Stimulated activated effector memory CD8-positive, alpha-beta T cell treated with anti-CD3 and anti-CD28 coated beads, Interleukin-12 subunit alpha, Interleukin-12 subunit beta, amount 100 ng/mL, for 72 hours (primary cell): Measurements from ENCODE around the gene ARMH1.

Source experiments
- ATAC-seq: fragments of 150-1000 bp; cut with Tn5 transposase; 2 replicates; pipeline ENCODE4 v1.10.0; 2021
- DNase-seq, 2 donors: peaks; one replicate each; pipeline ENCODE4 v3.0.0; 2021 to 2022; ENCODE audit warnings: low spot score in 2 of 2
- H3K27ac Mint-ChIP-seq: one replicate; pipeline ENCODE4 v1.8.0; 2022; ENCODE audit warnings: mild to moderate bottlenecking, mixed read lengths
- H3K36me3 Mint-ChIP-seq: one replicate; pipeline ENCODE4 v1.8.0; 2022; ENCODE audit warnings: mild to moderate bottlenecking, mixed read lengths
- H3K4me1 Mint-ChIP-seq: one replicate; pipeline ENCODE4 v1.8.0; 2022; ENCODE audit warnings: mixed read lengths
- H3K4me3 Mint-ChIP-seq: one replicate; pipeline ENCODE4 v1.8.0; 2022; ENCODE audit warnings: mild to moderate bottlenecking, mixed read lengths
- H3K9me3 Mint-ChIP-seq: one replicate; pipeline ENCODE4 v1.8.0; 2022; ENCODE audit warnings: mixed read lengths

The ARMH1 gene

GRCh38 chr1:44714532-44714931, 40.0 kb downstream of the ARMH1 start:
- peak overlapping the region; percentile 19 for H3K4me3 Mint-ChIP-seq
- H3K4me1 Mint-ChIP-seq: peaks cover 42% of the 10 kb centered on the region
- no peak overlapping the region for H3K27ac Mint-ChIP-seq
- H3K9me3 Mint-ChIP-seq: no peaks in the 10 kb centered on the region
- ATAC-seq (no peak), DNase-seq (no peak)
- no peaks in the 10 kb centered on the region for H3K36me3 Mint-ChIP-seq

DNA sequence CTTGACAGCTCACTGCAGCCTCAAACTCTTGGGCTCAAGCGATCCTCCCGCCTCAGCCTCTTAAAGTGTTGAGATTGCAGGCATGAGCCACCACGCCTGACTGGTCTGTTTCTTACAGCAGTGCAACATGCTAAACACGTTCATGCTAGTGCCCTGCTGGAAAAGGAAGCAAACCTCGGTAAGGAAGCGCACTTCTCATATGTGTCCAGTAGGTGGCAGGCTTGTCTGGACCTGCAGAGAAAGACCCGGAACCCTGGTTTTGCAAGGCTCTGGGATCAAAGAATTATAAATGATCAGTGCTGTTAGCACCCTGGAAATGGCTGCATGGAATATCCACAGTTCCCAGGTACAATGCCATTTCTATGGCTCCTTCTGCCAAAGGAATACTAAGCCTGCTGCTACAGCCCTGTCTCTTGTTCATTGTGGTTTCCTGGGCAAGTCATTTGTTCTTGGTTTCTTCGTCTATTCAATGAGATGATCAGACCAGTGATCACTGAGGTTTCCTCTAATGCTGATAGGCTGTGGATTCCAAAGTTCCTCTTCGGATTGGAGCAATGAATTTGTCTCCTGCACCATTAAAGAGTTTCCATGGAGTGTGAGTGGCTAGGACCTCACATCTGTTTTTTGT, 40.5 kb downstream of the ARMH1 start:
- DNase-seq: peak; percentile 57 to 80

DNA sequence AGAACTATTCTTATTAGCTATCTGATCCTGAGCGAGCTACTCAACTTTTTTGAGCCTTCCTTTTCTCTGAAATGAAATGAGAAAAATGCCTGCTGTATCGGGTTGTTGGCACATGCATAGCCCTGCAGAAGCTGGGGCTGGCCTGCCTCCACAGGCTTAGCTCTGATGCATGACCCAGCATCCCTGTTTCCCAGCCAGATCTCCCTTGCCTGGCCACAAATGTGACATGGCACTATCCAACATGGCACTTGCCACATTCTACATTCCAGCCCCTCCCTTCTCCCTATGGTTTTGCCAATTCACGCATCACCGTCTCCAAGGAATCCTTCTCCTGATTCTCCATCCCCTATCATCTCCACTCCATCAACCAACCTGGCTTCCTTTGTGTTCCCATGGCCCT, 42.6 kb downstream of the ARMH1 start:
- DNase-seq (no peak), ATAC-seq (no peak)
- peaks cover 20% of the 10 kb centered on the region for H3K36me3 Mint-ChIP-seq
- no peaks in the 10 kb centered on the region for H3K9me3 Mint-ChIP-seq
- peaks cover 64% of the 10 kb centered on the region for H3K4me1 Mint-ChIP-seq
- H3K27ac Mint-ChIP-seq: no peak overlapping the region
- H3K4me3 Mint-ChIP-seq: no peak overlapping the region

More for the DNA sequence above, 40.5 kb downstream of the ARMH1 start:
- Mint-ChIP-seq H3K9me3 (no peaks in the 10 kb centered on the region), H3K4me1 (peaks cover 44% of the 10 kb centered on the region), H3K27ac (no peak overlapping the region), H3K4me3 (peak overlapping the region; percentile 19), H3K36me3 (no peaks in the 10 kb centered on the region)
- peak; percentile 83 for ATAC-seq

- no peak for ATAC-seq
- no peak overlapping the region for H3K4me3 Mint-ChIP-seq
- no peak overlapping the region for H3K27ac Mint-ChIP-seq
- DNase-seq: no peak
- H3K9me3 Mint-ChIP-seq: no peaks in the 10 kb centered on the region
- peaks cover 24% of the 10 kb centered on the region for H3K36me3 Mint-ChIP-seq
- H3K4me1 Mint-ChIP-seq: peaks cover 66% of the 10 kb centered on the region
These were observed 43.1 kb downstream of the ARMH1 start for GRCh38 chr1:44717653-44718052.

- H3K36me3 Mint-ChIP-seq: peaks cover 28% of the 10 kb centered on the region
- H3K4me3 Mint-ChIP-seq: no peak overlapping the region
- H3K4me1 Mint-ChIP-seq: peaks cover 69% of the 10 kb centered on the region
- no peak for DNase-seq
- H3K27ac Mint-ChIP-seq: no peak overlapping the region
- no peaks in the 10 kb centered on the region for H3K9me3 Mint-ChIP-seq
- no peak for ATAC-seq
These were observed 43.6 kb downstream of the ARMH1 start for GRCh38 chr1:44718091-44718490.

- Mint-ChIP-seq H3K36me3 (peaks cover 30% of the 10 kb centered on the region), H3K4me3 (no peak overlapping the region), H3K4me1 (peaks cover 80% of the 10 kb centered on the region), H3K27ac (no peak overlapping the region), H3K9me3 (no peaks in the 10 kb centered on the region)
- no peak for ATAC-seq
- no peak for DNase-seq
These were observed 44.8 kb downstream of the ARMH1 start for GRCh38 chr1:44719318-44719717.

DNA sequence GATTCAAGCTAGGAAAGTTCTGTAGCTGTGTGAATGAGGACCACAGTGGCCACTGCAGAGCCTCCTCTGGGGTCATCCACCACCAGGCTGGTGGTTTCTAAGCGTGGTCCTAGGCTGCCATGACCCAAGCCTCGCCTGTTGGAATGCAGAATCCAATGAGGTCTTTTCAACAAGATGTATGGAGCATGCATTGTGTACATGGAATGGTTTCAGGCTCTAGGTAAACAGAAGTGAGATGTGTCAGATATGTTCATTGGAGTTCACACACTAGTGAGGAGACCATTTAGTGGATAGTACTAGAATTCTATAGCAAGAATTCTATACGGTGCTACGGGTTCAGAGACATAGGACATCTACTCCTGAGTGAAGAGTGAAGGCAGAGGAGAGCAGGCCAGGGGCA, 45.8 kb downstream of the ARMH1 start:
- no peak for ATAC-seq

DNA sequence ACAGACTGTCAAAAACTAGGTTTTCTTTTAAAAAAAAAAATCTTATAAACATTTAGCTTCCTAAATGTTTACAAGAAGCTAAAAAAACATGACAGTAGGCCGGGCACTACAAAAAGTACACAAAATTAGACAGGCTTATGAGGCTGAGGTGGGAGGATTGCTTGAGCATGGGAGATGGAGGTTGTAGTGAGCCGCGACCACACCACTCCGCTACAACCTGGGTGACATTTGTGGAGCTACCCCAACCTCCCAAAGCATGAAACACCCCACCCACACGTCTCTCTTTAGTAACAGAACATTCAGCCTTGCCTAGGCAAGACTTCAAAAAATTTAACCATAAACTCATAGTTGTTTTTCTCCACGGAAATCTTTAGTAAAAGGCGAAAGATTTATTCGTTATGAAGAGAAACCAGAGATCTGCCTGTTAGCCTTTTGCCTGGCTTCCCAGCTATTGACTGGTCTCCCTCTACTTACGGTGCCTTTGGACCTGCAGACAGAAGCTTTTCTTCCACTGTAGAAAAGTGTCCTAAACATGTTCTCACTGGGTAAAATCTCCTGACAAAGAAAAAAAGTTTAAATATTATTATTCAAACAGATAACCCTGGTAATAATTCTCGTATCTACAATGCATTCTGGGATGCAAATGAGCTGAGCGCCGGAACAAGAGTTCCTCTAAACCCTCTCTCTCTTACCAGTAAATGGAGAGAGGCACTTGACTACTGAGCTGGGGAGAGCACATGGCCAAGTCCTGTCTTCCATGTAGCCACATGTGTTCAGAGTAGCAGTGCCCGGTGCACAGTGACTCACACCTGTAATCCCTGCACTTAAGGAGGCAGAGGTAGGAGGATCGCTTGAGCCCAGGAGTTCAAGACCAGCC, 47.2 kb downstream of the ARMH1 start:
- H3K9me3 Mint-ChIP-seq: no peaks in the 10 kb centered on the region
- H3K4me1 Mint-ChIP-seq: peaks cover 72% of the 10 kb centered on the region
- H3K4me3 Mint-ChIP-seq: peak overlapping the region; percentile 55
- ATAC-seq: peak; percentile 91
- DNase-seq: peak; percentile 48 to 89
- peaks cover 30% of the 10 kb centered on the region for H3K36me3 Mint-ChIP-seq
- H3K27ac Mint-ChIP-seq: peak overlapping the region; percentile 99

More for the DNA sequence above, 45.8 kb downstream of the ARMH1 start:
- peak overlapping the region; percentile 99 for H3K27ac Mint-ChIP-seq
- H3K4me1 Mint-ChIP-seq: peaks cover 81% of the 10 kb centered on the region
- H3K4me3 Mint-ChIP-seq: peak overlapping the region; percentile 55
- H3K36me3 Mint-ChIP-seq: peaks cover 30% of the 10 kb centered on the region
- DNase-seq: no peak
- H3K9me3 Mint-ChIP-seq: no peaks in the 10 kb centered on the region

- H3K9me3 Mint-ChIP-seq: no peaks in the 10 kb centered on the region
- peak overlapping the region; percentile 55 for H3K4me3 Mint-ChIP-seq
- H3K27ac Mint-ChIP-seq: peak overlapping the region; percentile 67
- no peak for ATAC-seq
- H3K4me1 Mint-ChIP-seq: peaks cover 63% of the 10 kb centered on the region
- H3K36me3 Mint-ChIP-seq: peaks cover 30% of the 10 kb centered on the region
- no peak for DNase-seq
These were observed 48.5 kb downstream of the ARMH1 start for GRCh38 chr1:44723064-44723463.

DNA sequence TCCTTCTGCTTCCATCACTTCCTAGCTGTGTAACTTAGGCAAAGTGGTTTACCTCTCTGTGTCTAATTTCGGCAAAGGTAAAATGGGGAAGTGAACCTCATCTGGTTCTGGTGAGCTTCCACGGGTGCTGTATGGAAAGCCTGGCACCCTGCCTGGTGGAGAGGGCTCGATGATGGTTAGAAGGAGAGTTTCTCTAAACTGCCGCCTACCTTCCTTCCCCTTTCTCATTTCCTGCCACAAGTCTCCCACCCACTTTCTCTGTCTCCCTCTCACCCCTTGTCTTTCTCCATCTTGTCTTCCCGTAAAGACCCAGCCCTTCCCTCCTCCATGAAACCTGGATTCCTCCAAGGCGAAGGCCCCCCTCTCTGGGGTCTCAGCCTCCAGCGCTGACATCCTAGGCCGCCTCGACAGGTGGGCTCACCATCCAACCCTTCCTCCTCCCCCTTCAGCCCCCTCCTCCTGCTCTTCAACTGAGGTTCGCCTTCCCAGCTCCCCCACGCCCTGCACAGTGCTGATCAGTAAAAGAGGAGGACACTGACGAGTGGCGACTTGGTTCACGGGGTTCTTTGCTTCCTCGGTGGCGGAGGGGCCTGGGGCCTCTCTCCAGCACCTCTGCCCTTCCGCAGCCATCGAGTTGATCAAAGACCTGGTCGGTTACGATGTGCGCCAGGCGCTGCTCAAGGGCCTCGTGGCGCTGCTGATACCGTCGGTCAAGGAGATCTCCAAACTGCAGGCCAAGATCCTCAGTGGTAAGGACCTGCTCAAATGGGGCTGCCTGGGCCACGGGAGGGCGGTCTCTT, 49.2 kb downstream of the ARMH1 start:
- H3K4me3 Mint-ChIP-seq: peak overlapping the region; percentile 55
- ATAC-seq (no peak), DNase-seq (no peak)
- peak overlapping the region; percentile 67 for H3K27ac Mint-ChIP-seq
- H3K36me3 Mint-ChIP-seq: peaks cover 30% of the 10 kb centered on the region
- H3K9me3 Mint-ChIP-seq: no peaks in the 10 kb centered on the region
- H3K4me1 Mint-ChIP-seq: peaks cover 59% of the 10 kb centered on the region

DNA sequence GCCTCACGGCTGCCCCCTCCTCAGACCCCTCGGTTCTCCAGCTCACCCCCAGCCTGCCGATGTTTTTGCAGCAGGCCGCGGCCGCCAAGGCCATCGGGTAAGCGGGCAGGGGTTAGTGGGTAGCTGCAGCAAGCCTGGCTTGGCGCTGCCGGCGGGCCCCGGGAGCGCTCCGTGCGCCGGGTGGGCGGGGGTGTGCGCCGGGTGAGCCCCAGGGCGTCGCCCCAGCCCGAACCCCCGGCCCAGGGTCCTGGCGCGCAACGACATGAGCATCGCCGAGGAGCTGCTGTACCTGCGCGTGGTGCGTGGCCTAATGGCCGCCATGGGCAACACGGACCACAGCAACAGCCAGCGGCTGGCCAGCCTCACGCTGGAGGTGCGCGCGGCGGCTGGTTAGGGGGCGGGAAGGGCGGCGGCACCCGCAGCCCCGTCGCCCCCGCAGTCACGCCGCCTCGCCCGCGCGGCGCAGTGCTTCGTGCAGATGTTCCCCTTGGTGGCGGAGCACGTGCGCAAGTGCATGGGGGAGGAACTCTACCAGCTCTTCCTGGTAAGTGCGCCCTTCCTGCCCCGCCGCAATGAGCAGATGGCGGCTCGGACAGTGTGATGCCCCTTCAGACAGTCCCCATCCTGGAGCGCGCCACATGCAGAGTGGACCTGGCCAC, 49.9 kb downstream of the ARMH1 start:
- H3K36me3 Mint-ChIP-seq: peaks cover 30% of the 10 kb centered on the region
- peaks cover 60% of the 10 kb centered on the region for H3K4me1 Mint-ChIP-seq
- no peaks in the 10 kb centered on the region for H3K9me3 Mint-ChIP-seq
- H3K4me3 Mint-ChIP-seq: peak overlapping the region; percentile 55
- ATAC-seq (no peak), DNase-seq (no peak)
- peak overlapping the region; percentile 67 for H3K27ac Mint-ChIP-seq

- Mint-ChIP-seq H3K4me3 (peak overlapping the region; percentile 47), H3K9me3 (no peaks in the 10 kb centered on the region), H3K4me1 (peaks cover 57% of the 10 kb centered on the region), H3K27ac (peak overlapping the region; percentile 67), H3K36me3 (peaks cover 34% of the 10 kb centered on the region)
- ATAC-seq (no peak), DNase-seq (no peak)
These were observed 50.6 kb downstream of the ARMH1 start for GRCh38 chr1:44724955-44725698.

DNA sequence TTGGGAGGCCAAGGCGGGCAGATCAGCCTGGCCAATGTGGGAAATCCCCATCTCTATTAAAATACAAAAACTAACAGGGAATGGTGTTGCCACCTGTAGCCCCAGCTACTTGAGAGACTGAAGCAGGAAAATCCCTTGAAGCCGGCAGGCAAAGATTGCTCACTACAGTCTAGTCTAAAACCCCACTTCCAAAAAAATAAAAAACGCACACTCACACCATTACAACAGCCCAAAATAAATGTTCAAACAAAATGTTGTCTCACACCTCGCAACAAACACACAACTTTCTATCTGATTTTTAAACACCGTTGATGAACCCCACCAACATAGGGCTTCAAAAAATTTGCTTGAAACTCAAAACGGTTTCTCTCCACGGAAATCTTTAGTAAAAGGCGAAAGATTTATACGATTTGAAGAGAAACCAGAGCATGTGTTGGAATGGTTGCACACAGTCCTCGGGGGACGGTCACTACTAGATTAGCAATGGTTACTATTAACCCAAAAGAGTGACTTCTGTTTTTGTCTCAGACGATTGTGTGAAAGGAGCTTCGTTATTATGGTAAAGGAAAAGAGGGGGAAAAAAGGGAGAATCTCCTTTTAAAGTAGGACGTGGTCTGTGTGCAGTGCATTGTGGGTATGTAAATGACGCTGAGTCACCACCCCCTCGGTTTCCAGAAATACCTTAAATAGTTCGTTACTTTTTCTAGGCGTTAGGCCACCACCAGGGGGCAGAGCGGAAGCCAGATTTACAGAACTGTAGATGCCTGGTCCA, 56.4 kb downstream of the ARMH1 start, which contains the start of gene RNU5D-1:
TSS of gene RNU5D-1 (minus strand) at position 430 of the 772 bp plus-strand sequence.
- peaks cover 24% of the 10 kb centered on the region for H3K36me3 Mint-ChIP-seq
- DNase-seq: peak; percentile 88 to 96
- ATAC-seq: peak; percentile 92
- H3K27ac Mint-ChIP-seq: peak within 1 kb of the TSS; percentile 99
- peaks cover 20% of the 10 kb centered on the region for H3K4me1 Mint-ChIP-seq
- peak within 1 kb of the TSS; percentile 52 for H3K4me3 Mint-ChIP-seq
- H3K9me3 Mint-ChIP-seq: no peaks in the 10 kb centered on the region

DNA sequence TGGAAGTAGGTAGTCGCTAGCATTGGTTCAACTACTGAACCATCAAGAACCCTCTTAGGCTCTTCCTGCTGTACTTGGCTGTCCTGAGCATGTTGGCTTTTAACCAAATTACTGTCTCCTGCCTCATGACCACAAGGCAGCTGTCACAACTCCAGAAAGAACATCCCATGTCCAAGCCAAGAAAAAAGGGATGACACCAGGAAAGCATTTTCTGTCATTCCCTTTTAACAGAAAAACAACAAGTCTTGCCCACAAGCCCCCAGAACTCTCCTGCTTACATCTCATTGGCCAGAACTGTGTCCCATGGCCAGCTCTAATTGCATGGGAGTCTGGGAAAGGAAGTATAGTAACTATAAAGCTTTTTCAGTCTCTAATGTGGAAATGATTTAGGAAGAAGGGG, 58.9 kb downstream of the ARMH1 start:
- peaks cover 24% of the 10 kb centered on the region for H3K36me3 Mint-ChIP-seq
- no peak for DNase-seq
- H3K4me1 Mint-ChIP-seq: peaks cover 14% of the 10 kb centered on the region
- H3K9me3 Mint-ChIP-seq: no peaks in the 10 kb centered on the region
- no peak overlapping the region for H3K4me3 Mint-ChIP-seq
- no peak for ATAC-seq
- no peak overlapping the region for H3K27ac Mint-ChIP-seq
